NAMALWA (cell line): ENCODE data around the gene LCN2.

Experiments used
- DNase-seq: peaks from one replicate; pipeline ENCODE4 v3.0.0-alpha.2; 2015; ENCODE audit warnings: low spot score

The LCN2 gene

DNA sequence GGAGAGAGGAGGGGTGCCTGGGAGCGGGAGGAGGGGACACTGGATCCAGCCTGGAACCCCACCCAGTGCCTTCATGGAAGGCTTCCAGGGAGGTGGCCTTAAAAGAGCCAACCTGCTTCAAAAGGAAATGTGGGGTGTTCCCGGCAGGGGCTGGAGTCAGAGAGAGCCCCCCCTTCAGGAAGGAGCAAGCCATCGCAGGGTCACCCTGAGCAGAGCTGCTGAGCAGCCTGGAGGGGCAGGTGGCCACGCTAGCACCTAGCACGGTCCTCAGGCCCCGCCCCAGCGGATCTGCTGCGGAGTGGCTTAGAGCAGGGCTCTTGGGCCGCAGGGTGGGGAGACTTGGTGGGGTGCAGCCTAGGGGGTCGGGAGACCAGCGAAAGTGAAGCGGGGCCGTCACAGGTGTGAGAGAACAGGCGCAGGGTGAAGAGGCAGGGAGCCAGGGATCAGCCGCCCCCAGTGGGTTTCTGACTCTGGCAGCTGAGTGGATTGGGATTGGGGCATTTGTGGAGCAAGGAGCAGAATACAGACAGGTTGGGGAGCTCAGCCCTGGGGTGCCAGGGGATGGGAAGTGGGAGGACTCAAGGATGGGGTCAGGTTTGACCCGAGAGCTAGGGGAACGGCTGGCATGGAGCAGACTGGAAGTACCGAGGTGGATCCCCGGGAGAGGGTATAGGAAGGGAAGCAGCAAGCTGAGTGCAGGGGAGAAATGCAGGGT is 1.5 kb downstream of the LCN2 start:
- peak; percentile 63 for DNase-seq

DNA sequence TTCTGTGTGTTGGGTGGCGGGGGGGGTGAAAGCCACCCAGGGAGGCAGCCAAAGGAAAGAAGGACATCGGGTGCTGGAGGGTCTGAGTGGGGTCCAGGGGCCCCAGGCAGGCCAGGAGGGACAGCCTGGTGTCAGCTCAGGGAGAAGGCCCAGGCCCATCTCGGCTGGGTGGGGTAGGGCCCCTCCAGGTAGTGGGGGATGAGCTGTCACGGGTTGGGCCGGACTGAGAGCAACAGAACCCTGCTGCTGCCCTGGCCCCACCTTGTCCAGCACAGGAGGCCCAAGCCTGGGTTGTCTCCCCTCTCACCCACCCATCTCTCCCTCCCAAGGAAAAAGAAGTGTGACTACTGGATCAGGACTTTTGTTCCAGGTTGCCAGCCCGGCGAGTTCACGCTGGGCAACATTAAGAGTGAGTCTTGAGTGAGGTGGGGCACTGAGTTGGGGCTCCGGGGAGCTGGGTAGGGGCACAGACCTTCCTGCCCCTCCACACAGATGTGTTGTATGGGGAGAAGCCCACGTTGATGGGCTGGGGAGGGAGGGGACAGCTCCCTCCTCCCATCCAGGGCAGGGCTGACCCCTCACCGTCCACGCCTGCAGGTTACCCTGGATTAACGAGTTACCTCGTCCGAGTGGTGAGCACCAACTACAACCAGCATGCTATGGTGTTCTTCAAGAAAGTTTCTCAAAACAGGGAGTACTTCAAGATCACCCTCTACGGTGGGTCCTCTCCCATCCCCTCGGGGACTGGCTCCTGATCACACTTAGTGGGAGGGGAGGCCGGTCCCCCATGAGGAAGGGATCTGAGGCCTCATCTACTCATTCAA is 2.3 kb downstream of the LCN2 start:
- DNase-seq, result no peak

DNA sequence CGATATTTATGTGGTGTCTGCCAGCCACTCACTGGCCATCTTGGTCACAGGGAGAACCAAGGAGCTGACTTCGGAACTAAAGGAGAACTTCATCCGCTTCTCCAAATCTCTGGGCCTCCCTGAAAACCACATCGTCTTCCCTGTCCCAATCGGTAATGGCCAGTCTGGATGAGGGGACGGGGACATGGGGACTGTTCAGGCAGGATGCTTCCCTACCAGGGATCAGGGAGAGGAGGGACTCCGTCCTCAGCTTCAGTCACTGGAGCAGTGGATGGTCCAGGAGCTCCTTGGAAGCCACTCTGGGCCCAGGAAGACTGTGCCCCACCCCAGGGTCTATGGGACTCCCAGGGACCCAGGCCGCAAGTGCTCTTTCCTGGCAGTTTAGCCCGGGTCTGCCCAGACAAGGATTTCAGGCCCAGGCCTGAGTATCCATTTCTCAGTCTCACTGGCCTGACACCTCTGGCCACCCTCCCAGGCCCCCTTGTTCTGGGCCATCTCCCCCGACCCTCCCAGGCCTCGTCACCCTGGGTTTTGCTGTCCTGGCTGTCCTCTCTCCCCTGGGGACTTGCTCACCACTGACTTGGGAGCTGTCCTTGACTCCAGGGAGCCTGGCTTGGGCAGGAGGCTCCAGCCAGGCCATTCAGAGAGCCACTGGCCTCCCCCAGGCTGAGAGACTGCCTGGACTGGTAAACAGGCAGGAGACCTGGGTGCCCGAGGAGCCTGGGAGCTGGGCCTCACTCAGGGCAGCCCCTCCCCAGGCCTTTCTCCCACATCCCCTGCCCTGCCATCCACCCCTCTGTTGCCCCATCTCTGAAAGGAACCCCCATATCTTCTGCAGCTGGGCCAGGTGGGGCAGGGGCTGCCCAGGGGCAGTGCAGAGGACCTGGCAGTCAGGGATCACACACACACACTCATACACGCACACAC is 3.1 kb downstream of the LCN2 start:
- no peak for DNase-seq

DNA sequence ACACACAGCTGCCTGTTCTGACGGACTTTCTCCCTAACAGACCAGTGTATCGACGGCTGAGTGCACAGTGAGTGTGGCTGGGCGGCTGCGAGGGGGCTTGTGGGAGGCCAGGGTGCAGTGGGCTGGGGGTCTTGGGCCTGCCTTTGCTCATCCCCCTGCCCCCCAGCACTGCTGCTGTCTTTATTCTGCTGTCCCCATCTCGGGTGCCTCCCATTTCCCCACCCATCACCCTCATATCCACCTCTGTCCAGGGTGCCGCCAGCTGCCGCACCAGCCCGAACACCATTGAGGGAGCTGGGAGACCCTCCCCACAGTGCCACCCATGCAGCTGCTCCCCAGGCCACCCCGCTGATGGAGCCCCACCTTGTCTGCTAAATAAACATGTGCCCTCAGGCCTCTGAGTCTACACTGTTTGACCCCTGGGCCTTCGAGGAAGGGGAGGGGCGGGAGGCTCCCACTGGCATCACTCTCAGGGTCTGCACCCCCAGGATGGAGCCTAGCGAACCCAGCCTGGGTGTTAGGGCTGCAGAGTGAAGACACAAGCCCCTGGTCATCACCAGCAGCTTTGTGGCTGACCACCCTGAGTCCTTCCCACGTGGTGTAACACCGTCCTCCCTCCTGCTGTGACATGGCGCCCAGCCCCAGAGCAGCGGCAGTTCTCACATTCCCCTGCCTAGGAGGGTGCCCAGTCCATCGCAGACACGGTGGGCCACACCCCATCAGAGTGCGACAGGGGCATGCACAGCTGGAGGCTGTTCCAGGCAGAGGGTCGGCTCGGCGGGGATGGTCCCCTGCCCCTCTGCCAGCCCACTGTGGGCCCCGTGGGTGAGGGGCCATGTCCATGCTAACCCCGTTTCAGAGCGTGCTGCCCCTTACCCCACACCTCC is 4.0 kb downstream of the LCN2 start:
- no peak for DNase-seq

DNA sequence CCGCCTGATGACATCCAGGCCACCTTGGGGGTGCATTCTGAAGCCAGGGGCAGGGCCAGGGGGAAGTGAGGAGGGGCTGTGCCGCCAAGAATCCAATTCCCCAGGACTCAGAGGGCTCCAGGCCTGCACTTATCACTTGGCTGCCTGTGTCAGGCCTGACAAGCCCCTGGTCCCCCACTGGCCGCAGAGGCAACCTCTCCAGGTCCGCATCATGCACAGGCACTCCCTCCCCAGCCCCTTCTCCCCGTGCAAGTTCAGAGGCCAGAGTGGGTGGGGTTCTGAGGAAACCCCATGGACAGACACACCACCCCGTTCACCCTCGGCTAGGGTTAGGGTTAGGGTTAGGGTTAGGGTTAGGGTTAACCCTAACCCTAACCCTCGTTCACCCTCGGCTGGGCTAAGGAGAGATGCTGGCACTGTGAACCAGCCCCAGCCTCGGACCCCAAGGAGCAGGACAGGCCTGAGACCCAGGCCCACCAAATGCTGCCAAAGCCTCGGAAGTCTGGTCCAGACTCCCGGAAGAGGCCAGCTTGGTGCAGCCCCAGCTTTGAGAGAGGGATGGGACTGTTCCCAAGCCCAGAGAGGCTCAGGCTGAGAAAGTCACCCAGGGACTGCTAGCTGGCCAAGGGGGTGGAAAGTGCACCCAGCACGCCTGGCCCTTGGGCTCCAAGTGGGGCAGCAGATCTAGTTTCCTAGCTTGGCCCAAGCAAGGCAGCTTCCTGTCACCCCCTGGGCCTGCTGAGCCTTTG is 4.9 kb downstream of the LCN2 start:
- DNase-seq, result no peak

DNA sequence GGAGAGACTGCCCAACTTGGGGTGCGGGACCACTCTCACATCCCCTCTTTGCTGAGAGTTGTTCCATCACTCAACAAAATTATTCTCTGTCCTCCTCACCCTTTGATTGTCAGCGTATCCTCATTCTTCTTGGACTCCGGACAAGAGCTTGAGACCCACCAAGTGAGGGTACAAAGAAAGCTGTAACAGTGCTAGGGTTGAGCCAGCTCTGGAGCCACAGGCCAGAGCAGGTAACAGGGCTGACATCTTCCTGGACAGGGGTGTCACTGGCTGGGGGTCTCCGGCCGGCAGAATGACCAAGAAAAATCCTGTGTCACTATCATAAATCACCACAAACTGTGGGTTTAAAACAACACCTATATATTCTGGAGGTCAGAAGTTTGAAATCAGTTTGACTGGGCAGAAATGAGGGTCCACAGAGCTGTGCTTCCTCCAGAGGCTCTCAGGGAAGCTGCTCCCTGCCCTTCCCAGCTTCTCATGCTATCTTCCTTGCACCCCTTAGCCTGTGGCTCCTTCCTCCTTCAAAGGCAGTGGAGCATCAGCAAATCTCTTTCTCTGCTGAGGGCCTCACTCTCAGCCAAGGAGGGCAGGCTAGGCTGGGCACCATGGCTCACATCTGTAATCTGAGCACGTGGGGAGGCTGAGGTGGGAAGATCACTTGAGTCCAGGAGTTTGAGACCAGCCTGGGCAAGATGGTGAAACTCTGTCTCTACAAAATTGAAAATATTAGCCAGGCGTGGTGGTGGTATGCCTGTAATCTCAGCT is 6.7 kb downstream of the LCN2 start:
- no peak for DNase-seq

DNA sequence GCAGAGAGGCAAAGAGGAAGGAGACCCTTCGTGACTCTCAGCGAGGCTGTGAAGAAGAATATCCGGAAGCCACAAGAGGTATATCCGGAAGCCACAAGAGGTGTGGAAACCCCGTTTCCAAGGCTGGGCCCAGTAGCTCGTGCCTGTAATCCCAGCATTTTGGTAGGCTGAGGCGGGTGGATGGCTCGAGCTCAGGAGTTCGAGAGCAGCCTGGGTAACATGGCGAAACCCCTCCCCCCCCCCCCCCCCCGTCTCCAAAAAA is 10.2 kb downstream of the LCN2 start:
- DNase-seq, result peak; percentile 31

DNA sequence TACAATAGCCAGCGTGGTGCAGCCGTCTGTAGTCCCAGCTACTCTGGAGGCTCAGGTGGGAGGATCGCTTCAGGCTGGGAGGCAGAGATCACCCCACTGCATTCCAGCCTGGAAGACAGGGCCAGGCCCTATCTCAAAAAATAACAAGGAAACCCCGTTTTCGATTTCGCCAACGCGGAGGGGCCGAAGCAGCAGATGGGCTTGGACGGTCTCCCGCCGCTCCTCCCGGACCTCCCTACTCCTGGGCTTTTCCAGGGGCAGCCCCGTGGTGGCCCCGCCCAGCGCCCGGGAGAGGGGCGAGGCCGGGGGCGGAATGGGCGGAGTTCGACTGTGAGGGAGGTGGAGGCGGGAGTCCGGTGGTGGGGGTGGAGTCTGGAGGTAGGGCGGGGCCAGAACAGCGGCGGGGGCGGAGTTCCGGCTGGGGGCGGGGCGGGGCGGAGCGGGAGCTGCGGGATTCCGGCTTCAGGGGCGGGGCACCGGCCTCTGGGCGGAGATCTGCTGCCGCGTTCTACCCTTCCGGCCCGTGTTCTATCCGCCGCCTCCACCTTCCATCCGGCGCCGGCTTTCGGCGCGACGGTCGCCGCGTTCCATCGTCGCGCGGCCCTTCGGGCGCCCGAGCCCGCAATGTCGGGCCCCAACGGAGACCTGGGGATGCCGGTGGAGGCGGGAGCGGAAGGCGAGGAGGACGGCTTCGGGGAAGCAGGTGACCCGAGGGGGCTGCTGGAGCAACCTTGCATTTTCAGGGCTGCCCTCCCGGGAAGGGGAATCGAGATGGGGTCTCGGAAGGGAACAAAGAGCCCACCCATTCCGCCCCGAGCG is 10.7 kb downstream of the LCN2 start, which contains the start of gene BBLN:
Gene BBLN, plus strand, starts transcription at position 482 of the 819 bp plus-strand sequence. Its CDS starts 143 bp downstream, at position 625.
- DNase-seq, result peak; percentile 89

DNA sequence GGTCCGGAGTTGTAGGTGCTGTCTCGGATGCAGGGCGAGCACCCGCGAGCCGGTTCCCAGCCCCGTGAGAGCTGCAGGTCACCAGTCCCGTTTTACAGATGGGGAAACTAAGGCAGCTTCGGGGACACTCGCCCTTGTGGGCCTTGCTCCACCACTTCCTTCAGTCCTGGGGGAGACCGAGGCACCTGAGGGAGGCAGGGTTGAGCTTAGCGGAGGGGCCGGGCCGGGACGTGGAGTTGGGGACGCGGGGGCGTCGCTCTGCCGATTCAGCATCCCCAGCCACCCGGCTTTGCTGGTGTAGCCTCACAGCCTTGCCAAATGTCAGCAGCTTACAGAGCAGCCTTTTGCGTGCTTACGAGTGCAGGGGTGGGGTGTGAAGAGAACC is 11.3 kb downstream of the LCN2 start:
- peak; percentile 61 for DNase-seq

DNA sequence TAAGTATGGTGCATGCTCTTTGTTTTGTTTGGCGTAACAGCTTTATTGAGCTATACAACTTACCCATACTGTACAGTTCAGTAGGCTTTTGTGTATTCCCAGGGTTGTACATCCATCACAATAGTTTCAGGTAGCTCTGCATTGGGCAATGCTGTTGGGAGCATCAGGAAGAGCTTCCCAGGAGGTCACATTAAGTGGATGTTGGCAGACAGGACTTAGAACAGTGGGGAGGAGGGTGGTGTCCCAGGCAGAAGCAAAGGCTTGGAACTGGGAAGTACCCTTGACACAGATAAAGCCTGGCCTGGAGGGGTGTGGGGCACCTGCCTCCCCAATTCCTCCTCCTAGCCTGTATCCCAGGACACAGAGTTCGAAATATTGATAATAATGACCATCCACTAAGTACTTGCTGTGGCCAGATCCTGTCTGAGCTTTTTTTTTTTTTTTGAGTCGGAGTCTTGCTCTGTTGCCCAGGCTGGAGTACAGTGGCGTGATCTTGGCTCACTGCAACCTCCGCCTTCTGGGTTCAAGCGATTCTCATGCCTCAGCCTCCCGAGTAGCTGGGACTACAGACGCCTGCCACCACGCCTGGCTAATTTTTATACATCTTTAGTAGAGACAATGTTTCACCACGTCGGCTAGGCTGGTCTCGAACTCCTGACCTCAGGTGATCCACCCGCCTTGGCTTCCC is 12.1 kb downstream of the LCN2 start:
- no peak for DNase-seq

DNA sequence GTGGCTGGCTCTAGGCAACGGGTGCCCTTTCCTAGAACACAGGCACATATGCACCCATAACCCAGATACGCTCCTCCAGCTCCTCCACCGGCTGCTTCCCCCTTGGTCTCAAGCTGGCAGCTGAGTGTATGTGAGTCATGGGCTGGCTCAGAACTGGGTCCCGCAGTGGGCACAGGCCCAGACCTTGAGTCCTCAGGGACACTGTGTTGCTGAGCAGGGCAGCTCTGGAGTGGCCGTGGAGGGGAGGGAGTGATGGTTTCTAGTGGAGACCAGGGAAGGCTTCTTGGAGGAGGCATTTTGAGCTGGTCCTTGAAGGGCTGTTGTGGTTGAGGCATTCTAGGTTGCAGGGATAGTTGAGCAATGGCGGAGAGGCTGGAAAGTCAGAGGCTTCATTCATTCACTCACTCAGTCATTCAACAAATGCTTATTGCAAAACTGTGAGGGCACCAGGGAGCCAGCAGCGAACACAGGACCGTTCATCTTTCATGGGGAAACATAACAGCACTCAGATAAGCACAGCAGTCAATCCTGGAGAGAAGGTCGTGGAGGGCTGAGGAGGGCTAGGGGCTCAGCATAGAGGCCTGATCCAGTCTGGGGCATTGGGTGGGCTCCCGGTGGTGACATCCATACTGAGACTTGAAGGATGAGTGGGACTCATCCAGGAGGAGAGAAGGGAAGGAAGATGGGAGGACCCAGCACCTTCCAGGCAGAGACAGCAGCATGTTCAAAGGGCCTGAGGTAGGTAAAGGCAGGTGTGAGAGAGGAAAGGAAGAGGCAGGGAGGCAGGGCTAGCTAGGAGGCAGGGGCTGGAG is 13.2 kb downstream of the LCN2 start:
- no peak for DNase-seq

DNA sequence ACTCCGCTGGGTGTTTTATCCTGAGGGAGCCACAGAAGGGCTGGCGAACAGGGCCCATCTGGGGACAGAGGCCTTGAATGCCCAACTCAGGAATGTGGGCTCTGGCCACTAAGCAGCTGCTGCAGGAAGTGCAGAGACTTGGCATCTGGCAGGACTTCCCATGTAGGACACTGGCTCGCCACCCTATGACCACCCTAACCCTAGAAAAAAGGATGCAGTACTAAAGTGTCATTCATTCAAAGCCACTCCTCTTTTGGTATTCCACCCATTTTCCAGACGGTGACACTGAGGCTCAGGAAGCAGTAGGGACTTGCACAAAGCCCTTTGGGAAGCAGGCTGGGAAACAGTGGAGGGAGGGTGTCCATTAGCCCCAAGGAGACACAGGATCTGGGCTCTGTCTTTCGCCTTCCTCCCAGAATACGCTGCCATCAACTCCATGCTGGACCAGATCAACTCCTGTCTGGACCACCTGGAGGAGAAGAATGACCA is 13.8 kb downstream of the LCN2 start:
- no peak for DNase-seq

DNA sequence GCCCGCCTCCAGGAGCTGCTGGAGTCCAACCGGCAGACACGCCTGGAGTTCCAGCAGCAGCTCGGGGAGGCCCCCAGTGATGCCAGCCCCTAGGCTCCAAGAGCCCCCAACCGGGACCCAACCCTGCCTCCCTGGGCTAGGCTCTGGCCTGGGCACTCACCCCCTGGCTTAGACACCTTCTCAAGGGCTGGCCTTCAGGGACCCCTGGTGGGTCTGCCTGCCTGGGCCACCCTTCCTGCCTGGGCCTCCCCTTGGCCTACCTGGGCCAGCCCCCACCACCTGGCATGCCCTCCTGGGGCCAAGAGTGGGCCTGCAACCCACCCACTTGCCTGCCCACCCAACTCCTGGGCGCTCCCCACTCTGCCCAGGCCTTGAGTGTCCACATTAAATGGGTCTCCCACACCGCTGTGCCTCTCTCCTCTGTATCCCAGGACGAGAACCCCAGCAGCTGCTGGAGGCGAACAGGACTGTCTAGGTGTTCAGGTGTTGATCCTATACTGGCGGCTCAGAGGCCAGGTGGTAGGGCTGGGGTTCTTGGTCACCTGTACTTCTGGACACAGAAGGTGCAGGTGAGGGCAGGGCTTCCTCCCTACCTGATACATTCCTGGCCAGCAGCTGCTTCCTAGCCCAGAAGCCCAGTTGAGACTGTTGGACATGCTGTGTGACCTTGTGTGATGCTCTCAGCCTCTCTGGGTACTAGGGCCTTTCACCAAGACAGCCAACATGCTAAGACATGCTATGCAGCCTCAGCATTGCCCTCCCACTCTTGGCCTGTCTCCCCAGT is 14.5 kb downstream of the LCN2 start:
- DNase-seq, result no peak

DNA sequence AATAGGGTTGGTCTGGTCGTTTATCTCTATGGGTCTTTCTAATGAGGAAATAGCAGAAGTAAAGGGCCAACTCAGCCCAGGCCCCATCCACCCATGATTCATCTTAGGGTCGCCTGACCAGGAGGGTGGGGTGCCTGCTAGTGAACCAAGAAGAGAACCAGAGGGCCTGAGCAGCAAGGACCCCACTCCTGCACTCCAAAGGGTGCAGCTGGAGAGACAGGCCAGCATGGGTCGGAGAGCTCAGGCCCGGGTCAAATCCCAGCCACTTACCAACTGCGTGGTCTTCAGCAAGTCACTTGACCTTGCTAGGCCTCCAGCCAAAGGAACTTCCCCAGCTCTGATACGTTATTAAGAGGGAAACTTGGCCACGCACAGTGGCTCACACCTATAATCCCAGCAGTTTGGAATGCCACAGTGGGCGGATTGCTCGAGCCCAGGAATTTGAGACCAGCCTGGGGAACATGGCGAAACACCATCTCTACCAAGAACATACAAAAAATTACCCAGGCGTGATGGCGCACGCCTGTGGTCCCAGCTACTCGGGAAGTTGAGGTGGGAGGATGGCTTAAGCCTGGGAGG is 15.1 kb downstream of the LCN2 start:
- DNase-seq, result no peak

DNA sequence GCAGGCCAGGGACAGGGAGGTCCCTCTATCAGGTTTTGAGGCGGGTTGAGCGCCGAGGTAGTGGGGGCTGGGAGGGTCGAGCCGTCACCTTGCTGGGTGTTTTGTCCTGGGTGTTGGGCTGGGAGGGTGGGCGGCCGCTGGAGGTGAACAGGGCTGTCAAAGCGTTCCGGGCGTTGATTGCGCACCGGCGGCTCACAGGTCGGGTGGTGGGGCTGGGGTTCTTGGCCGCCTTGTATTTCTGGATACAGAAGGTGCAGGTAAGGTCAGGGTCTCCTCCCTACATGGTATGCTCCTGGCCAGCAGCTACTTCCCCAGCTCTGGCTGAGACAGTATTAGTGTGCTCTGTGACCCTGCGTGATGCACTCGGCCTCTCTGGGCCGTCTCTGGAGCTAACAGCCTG is 16.9 kb downstream of the LCN2 start:
- no peak for DNase-seq

DNA sequence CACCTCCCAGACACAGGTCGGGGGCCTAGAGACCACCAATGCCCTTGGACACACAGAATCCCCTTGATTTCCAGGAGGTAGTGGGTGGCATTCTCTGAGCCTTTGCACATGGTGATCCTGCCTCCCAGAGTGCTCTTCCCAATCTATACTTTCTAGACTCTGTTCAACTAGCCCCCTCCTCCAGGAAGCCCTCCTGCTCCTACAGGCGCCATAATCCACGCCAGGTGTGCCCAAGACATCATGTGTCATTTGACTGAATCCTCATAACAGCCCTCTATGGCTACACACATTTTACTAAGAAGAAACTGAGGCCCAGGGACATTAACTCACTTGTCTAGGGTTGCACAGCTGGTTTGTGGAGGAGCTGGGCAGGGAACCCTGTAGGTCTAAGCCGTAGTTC is 18.0 kb downstream of the LCN2 start:
- DNase-seq, result no peak
